Measurements from ENCODE around the gene RHBDL3.
"Not testable (repeated sequence)": the region's sequence is repeated elsewhere in the genome, so short reads cannot be mapped to it uniquely, and the experiment has no call there.

The RHBDL3 gene, protein sequence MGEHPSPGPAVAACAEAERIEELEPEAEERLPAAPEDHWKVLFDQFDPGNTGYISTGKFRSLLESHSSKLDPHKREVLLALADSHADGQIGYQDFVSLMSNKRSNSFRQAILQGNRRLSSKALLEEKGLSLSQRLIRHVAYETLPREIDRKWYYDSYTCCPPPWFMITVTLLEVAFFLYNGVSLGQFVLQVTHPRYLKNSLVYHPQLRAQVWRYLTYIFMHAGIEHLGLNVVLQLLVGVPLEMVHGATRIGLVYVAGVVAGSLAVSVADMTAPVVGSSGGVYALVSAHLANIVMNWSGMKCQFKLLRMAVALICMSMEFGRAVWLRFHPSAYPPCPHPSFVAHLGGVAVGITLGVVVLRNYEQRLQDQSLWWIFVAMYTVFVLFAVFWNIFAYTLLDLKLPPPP

DNA sequence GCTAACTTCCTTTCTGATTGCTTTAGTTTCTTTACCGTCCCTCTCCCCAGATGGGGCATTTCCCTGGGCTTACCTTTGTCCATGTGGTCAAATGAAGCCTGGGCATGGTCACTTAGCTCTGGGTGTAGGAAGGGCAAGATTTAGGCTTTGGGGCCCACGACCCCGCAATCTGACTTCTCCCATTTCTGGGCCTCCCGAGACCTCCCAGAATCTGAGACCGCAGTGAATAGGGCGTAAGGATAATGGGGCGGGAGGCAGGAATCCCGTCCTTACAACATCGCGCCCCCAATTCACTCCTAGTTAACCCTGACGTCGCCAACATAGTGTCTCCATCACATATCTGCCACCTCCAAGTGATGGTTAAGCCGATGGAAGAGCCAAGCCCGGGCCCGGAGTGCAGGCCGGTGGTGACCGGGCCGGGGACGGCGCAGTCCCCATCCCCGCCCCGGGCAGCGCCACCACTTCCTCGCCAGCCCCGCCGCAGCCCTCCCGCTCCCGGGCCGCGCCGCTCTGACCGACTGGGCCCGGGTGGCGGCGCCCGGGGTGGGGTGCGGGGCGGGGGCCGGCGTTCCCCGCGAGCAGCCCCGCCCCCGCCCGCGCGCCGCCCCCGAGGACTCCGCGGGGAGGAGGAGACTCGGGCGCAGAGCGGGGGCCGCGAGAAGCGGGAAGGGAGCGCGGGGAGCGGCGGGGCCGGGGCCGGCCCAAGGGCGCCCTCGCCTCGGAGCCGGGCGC lies at the start of gene RHBDL3:
Gene RHBDL3, plus strand, starts transcription at position 641 of the 732 bp plus-strand sequence. CDS start 358 bp downstream, outside the sequence.
- no peak for DNase-seq (ENCODE audit: low spot score)

DNA sequence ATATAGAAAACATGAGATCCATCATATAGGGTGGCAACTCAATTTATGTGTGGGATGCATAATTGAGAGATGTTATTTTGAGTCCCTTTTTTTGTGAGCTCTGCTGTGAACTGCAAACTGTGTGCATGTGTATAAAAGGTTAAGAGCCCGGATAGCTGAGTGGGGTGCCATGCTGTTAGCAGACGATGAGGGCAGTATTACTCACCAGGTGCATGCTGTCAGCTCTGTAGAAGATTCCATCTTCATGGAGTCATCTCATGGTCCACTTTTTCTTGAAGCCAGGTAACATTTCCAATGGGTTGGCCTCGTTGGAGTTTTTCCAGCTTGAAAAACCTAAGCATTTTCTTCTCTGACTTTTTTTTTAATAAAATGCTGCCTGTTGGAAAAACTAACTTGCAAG lies 43.0 kb upstream of the RHBDL3 start:
- DNase-seq (ENCODE audit: low spot score): no peak

DNA sequence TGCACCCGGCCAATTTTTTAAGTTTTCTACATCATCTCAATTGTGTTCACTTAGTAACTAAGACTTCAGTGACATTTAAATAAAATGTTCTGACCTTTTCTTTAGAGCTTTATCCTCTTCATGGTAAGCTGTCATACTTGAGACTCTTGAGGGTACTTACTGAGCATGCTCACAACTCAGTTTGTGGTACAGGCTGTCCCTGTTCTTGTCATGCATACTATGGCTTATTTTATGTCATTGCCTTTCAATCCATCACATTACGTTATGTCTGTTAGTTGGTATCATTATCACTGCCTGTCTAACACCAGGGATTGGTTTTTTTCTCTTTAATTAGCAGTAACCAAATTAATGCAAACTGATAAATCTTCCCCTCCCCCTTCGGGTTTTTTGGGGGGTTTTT lies 41.9 kb upstream of the RHBDL3 start:
- DNase-seq (ENCODE audit: low spot score): no peak

DNA sequence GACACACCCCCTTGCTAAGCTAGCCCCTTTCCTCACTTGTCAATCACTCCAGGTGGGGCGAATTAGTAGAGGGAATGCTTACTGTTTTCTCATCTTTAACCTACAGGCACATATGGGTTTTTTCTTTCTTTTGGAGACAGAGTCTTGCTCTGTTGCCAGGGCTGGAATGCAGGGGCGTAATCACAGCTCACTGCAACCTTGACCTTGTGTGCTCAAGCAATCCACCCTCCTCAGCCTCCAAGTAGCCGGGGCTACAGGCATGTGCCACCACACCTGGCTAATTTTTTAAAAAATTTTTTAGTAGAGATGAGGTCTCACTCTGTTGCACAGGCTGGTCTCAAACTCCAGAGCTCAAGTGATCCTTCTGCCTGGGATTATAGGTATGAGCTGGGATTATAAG lies 38.7 kb upstream of the RHBDL3 start:
- no peak for DNase-seq (ENCODE audit: low spot score)

DNA sequence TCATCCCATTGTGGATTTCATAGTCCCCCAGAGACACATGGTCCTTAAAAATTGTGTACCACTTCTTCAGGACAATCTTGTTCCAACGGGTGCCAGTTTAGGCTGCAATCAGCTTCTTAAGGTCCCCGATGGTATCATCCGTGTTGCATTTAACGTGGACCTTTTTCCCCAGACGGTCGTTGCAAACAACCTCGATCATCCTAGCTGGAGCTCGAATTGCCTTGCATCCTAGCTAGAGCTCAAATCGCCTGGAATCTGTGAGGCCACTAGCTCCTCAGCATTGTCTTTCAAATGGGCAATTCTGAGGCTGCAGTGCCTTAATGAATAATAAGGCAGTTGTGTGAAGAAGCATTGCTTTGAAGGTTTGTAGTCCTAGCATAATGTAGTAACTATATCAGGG lies 37.7 kb upstream of the RHBDL3 start:
- DNase-seq (ENCODE audit: low spot score): no peak

DNA sequence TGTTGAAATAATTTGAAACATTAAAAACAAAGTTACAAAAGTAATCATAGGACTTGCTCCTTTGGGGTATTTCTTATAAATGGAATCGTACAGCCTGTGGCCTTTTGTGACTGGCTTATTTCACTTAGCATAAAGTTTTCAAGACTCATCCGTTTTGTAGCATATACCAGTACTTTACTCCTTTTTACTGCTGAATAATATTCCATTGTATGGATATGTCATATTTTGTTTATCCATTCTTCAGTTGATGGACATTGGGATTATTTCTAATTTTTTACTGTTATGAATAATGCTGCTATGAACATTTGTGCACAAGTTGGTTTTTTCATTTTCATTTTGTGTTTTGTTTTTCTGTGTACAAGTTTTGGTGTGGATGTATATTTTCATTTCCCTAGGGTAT lies 30.0 kb upstream of the RHBDL3 start:
- DNase-seq (ENCODE audit: low spot score): no peak

DNA sequence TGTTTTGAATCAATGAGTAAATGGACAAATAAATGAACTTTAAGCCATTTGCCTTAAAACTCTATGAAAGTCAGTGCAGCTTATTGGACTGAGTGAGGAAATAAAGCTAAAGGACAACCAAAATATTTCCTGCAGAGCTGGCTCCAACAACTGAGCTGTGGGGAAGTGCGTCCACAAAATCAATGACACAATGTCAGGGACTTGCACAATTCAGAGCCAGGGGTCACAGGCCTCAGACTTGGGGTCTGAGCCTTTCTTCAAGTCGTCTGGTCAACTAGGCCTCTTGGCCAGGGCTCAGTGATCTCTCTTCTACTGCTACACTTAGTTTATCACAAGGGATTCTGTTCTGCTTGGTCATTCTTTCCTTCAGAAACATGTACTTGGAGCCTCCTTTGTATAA lies 26.2 kb upstream of the RHBDL3 start:
- DNase-seq (ENCODE audit: low spot score): no peak

GRCh38 chr17:32240750-32241149 lies 24.9 kb upstream of the RHBDL3 start:
- DNase-seq (ENCODE audit: low spot score): no peak

- no peak for DNase-seq (ENCODE audit: low spot score)
These were observed 24.0 kb upstream of the RHBDL3 start for GRCh38 chr17:32241640-32242039.

- DNase-seq (ENCODE audit: low spot score): no peak
These were observed 16.2 kb upstream of the RHBDL3 start for GRCh38 chr17:32249475-32249874.

- DNase-seq (ENCODE audit: low spot score): peak; percentile 66
These were observed 12.5 kb upstream of the RHBDL3 start for GRCh38 chr17:32253117-32253611.

- DNase-seq (ENCODE audit: low spot score): no peak
These were observed 9.5 kb upstream of the RHBDL3 start for GRCh38 chr17:32256012-32256700.

- DNase-seq (ENCODE audit: low spot score): no peak
These were observed 9.0 kb upstream of the RHBDL3 start for GRCh38 chr17:32256701-32257019.

DNA sequence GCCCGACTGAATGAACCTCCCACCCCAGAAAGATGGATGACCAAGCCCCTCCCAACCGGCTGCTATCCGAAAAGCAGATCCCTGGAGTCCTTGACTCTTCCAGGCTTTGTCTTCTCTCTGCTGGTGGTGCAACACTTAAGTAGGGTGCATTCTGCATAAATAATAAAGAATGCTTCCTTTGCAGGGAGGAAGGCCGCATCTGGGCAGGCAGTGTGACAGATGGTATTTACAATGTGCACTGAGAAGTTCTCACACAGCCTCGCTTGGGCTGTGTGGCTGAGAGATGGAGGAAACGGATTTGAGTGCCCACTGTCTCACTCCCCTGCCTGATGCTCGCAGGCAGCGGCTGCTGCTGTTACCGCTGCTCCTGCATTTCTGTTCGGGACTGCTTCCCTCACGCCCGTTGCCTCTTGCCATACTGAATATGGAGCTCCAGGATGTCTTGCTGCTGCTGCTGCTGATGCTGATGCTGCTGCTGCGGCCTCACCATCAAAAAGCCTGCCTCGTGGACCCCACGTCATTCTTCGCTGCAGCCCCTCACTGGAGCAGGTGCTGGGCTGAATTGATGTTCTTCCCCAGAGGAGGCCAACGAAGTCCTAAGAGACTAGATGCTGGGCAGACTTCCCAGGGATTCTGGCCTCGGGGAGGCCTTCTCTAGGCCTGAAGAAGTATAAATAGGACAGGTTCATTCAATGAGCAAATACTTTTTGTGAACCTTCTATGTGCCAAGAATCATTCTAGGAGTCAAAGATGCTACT lies 7.1 kb upstream of the RHBDL3 start:
- DNase-seq (ENCODE audit: low spot score): no peak

- no peak for DNase-seq (ENCODE audit: low spot score)
These were observed 6.0 kb upstream of the RHBDL3 start for GRCh38 chr17:32259586-32259985.

DNA sequence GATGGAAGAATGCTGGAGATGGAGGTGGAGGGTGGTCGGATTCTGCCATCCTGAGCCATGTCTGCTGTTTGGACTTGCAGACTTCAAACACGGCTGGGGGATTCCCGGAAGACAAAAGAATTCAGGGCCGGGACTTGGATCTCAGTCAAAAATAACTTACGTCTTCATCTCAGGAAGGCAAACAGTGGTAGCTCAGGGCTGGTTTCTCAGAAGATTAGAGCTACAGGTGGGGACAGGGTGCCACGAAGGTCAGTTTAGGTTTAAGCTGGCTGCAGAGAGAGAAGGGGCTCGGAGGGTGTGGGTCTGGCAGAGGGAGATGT lies 4.3 kb upstream of the RHBDL3 start:
- DNase-seq (ENCODE audit: low spot score): no peak

DNA sequence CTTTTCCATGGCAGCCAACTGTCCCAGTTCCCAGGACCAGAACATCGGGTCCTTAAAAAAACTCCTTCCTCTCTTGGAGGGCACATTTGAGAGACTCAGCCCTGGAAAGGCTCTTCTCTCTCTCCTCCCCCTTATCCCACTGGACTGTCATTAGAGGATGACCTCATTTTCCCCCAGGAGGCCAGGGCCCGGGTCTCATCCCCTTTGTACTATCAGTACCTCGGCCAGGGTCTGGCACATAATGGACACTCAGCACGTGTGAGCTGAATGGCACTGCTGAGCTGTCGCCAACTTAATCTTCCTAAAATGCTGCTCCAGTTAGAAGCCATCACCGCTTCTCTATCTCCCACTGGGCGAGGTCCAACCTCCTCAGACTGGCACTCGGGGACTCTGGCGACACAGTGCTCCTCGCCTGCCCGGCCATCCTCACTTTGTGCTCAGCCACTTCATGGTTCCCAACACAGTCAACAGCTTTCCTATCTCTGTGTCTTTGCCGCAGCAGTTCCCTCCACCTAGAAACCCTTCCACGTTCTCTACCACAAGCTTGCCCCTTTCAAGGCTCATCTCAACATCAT lies 3.6 kb upstream of the RHBDL3 start:
- no peak for DNase-seq (ENCODE audit: low spot score)

- not testable (repeated sequence) for DNase-seq (ENCODE audit: low spot score)
These were observed 2.1 kb upstream of the RHBDL3 start for GRCh38 chr17:32263515-32263914.

- no peak for DNase-seq (ENCODE audit: low spot score)
These were observed 1.4 kb upstream of the RHBDL3 start for GRCh38 chr17:32264140-32264799.

DNA sequence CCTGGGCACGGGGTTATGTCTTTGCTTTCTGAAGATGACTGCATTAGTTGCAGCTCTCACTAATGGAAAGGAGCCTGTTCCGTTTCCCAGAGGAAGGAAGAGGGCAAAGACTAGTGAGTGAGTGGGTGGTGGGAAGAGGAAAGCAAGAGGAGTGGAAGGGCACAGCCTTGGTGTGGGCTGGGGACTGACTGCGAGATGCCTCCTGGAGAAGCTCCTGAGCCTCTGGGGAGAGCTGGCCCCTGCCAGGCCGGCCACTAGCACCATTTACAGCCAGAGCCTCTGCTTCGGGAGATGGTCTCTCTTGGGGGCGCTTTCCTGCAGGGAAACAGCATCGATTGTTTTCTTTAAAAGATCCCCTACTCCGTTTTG lies 825 bp upstream of the RHBDL3 start:
- DNase-seq (ENCODE audit: low spot score): no peak

DNA sequence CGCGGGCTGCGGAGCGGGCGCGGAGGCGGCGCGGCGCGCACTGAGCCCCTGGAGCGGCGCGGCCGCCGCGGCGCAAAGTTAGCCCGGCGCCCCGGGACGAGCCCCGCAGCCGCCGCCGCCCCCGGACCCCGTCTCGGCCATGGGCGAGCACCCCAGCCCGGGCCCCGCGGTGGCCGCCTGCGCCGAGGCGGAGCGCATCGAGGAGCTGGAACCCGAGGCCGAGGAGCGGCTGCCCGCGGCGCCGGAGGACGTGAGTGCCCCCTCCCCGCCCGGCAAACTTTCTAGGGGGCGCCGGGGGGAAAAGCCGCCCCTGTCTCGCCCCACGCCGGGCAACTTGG lies 388 bp downstream of the RHBDL3 start:
- no peak for DNase-seq (ENCODE audit: low spot score)
